B cell (primary cell): ENCODE data around the gene BDP1.
"Not testable (repeated sequence)": the region's sequence is repeated elsewhere in the genome, so short reads cannot be mapped to it uniquely, and the experiment has no call there.

Experiments
- EZH2 ChIP-seq: IDR thresholded peaks from 2 replicates; pipeline ENCODE4 v1.6.1; 2012; ENCODE audit warnings: borderline replicate concordance, low read depth, mild to moderate bottlenecking, moderate library complexity, low read length; ENCODE audit not compliant: insufficient read depth, poor library complexity, severe bottlenecking
- TF ChIP-seq, protein P1 (sequence below): fragments of 200-600 bp; IDR thresholded peaks from one replicate; pipeline ENCODE4 v1.8.0; 2022; ENCODE audit warnings: antibody characterized with exemption, mild to moderate bottlenecking

DNA sequence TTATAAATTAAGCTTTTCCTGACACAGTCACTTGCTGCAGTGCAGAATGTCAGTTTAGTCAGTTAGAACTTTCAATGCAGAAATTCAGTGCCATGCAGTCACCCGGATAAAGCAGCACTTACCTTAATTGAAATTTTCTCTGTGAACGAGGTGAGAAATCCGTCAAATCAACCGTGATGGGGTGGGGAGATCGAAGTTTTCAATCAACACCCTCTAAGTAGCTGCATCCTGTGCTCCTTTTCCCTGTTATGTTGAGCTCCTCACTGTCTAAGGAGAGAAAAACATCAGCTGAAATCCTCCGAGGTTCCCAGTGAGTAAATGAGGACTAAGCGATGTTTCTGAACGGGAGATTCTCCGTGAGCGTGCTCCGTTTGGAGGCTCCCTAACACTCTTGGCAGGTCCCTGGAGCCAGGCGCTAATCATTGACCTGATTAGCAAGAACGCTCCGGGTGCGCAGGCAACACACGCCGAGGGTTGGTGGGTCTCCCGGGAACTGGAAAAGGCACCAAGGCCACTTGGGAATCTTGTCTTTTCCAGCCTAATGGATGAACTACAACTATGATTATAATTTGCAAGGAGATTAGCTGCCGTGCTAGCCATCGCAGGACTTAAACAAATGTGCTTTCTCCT, 9.8 kb upstream of the BDP1 start:
- TF ChIP-seq, protein P1, sequence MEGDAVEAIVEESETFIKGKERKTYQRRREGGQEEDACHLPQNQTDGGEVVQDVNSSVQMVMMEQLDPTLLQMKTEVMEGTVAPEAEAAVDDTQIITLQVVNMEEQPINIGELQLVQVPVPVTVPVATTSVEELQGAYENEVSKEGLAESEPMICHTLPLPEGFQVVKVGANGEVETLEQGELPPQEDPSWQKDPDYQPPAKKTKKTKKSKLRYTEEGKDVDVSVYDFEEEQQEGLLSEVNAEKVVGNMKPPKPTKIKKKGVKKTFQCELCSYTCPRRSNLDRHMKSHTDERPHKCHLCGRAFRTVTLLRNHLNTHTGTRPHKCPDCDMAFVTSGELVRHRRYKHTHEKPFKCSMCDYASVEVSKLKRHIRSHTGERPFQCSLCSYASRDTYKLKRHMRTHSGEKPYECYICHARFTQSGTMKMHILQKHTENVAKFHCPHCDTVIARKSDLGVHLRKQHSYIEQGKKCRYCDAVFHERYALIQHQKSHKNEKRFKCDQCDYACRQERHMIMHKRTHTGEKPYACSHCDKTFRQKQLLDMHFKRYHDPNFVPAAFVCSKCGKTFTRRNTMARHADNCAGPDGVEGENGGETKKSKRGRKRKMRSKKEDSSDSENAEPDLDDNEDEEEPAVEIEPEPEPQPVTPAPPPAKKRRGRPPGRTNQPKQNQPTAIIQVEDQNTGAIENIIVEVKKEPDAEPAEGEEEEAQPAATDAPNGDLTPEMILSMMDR: not testable (repeated sequence)
- TF ChIP-seq EZH2: not testable (repeated sequence)
